Daoy (cell line): Measurements from ENCODE around the gene LAMC1. TPM values are rescaled to one million over a fixed set of nuclear protein-coding genes. Genes with fewer than 3 reads are reported as not detected.
A peak's percentile ranks its signal among the peaks of the same experiment; 100 is the strongest.
"Not testable (repeated sequence)": the region's sequence is repeated elsewhere in the genome, so short reads cannot be mapped to it uniquely, and the experiment has no call there.

Experiments used
- DNase-seq: peaks from one replicate; pipeline ENCODE4 v3.0.0-alpha.2; 2015; ENCODE audit warnings: low read depth
- total RNA-seq: library from RNA; depleted of rRNA; stranded (reverse); fragments of >200 nt; shearing (Covaris generic); gene quantifications from 2 replicates; pipeline ENCODE4 v1.2.3, GENCODE V29; 2014

The LAMC1 gene
- total RNA-seq, 1 experiment from 2014 or later, result 117 TPM

DNA sequence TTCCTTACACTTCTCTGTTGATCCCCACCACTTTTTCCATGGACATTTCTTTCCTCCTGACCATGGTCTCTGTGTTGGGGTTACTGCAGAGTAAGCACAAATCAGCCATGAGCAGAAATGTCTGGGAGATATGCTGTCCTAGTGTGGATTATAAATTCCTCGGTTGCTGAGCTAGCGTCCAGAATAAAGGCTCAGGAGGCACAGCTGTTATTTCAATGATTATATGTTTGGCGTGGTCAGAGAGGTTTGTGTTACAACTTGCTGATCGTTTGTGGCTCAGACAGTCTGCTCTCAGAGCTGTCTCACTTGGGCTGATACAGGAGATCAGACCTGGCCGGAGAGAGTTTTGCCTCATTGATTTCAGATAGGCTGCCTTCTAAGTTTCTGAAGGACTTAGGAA lies 125.4 kb downstream of the LAMC1 start:
- peak; percentile 22 for DNase-seq

DNA sequence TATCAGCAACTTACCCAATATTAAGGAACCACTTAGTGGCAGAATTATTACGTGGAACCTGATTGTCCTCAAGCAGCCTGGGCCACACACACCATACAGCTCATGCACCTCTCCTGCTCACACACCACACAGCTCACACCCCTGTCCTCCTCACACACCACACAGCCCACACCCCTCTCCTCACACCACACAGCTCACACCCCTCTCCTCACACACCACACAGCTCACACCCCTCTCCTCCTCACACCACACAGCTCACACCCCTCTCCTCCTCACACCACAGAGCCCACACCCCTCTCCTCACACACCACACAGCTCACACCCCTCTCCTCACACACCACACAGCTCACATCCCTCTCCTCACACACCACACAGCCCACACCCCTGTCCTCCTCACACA lies 126.1 kb downstream of the LAMC1 start:
- no peak for DNase-seq

- DNase-seq, result not testable (repeated sequence)
These were observed 126.8 kb downstream of the LAMC1 start for GRCh38 chr1:183150032-183150431.

DNA sequence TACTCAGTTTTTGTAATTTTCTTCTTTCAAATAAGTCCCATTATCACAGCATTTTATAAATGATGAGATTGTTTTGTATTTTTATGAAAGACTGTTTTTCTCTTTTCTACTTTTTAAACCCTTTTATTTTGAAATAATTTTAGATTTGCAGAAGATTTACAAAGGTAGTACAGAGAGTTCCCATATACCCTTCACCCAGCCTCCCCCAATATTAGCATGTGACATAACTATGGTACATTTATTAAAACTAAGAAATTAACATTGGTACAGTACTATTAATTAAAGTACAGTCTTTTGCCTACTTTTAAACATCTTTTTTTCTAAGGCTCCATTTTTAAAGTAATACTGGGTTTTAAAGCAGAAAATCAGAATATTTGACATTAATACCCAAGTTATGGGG lies 127.2 kb downstream of the LAMC1 start:
- DNase-seq, result no peak

- no peak for DNase-seq
These were observed 129.0 kb downstream of the LAMC1 start for GRCh38 chr1:183152180-183152579.

DNA sequence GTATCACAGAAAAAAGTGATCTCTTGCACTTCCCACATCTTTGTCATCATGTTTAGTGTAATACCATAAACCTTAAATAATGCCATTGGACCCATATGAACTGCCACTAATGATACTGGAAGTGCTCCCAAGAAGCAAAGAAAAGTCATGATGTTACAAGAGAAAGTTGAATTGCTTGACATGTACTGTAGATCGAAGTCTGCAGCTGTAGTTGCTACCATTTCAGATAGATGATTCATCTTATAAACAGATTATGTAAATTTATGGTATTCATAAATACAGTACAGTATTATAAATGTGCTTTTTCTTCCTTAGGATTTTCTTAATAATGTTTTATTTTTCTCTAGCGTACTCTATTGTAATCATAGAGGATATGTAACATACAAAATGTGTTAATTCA lies 132.7 kb downstream of the LAMC1 start:
- DNase-seq, result no peak

DNA sequence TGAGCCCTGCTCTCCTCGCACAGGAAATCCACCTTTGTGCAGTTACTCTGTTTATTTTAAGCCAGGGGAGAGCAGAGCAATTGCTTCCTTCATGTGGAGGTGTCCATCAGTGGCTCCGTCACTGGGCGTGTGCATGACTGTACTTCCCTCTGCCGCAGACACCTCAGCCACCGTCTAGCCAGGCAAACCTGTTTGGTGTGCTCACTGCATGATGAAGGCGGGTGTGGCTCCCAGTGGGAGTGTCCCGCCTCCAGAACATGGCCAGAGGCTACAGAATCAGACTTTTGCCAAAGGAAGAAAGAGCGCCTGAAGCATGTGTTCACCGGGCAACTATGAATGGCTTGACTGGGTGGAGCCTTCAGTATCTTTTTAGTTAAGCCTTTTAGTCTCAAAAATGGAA lies 136.7 kb downstream of the LAMC1 start:
- peak; percentile 92 for DNase-seq

- no peak for DNase-seq
These were observed 138.2 kb downstream of the LAMC1 start for GRCh38 chr1:183161391-183161790.

DNA sequence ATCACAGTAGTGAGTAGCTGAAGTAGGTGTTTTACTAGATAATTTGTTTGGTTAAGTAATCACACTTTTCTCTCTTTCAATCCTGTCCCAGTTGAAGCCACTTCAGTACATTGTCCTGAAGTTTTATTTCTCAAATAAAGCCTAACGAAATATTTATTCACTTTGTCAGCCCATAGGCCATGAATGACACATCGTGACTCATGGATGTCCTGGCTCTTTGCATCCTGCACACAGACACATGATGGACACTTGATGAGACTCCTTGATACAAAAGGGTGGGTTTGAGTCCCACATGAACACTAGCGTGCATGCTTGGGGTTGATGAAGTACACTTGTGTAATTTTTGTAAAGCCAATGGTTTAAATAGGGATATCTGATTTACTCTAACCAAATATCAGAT lies 140.1 kb downstream of the LAMC1 start:
- peak; percentile 96 for DNase-seq

DNA sequence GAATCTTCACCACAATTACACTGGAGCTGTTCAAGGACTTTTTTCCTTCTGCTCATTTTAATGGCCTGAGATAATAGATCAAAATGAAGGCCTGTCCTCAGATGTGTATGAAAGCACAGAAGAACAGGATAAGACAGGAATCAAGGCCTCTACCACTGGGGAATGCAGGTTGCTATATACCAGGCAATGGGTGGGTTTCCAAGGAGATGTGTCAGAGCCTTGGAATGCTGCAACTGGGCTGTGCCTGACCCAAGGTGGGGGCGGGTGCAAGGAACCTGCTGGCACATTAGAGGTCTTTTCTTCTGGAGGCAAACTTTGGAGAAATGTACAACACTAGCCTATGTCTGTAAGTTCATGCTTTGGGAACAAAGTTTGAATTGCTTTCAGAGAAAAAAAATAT lies 141.1 kb downstream of the LAMC1 start:
- DNase-seq, result peak; percentile 88

- DNase-seq, result peak; percentile 14
These were observed 141.7 kb downstream of the LAMC1 start for GRCh38 chr1:183164963-183165362.

DNA sequence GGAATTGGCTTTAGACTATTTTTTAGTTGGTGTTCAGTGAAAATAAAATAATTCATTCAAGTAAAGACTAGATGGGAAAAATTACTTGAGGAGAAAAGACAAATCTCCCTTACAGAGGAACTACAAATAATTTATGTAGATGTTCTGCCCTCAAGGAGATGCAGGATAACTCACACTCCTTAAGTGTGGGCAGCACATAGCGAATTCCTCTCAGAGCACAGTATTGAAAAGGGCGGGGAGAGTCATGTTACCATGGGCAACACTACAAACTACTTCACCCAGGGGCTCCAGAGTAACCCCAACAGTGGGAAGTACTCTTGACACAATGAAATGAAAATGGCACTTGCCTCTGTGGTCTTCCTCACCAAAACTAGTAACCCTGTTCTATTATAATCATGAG lies 142.2 kb downstream of the LAMC1 start:
- no peak for DNase-seq

DNA sequence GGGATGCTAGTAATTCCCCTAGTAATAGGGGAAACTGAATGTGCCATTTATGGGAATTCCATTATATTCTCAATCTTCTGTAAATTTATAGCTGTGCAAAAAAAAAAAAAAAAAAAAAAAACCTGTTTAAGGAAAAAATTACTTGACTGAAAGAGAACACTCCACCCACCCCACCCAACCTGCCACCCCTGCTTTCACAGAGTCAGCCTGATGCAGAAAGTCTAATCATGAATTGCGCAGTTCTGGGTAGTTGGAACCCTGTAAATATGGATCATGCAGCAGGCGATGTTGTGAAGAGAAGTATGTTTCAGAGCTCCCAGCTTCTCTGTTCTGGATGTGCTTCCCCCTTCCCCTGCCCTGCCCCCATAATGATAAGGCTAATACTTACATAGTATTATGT lies 143.2 kb downstream of the LAMC1 start:
- no peak for DNase-seq

DNA sequence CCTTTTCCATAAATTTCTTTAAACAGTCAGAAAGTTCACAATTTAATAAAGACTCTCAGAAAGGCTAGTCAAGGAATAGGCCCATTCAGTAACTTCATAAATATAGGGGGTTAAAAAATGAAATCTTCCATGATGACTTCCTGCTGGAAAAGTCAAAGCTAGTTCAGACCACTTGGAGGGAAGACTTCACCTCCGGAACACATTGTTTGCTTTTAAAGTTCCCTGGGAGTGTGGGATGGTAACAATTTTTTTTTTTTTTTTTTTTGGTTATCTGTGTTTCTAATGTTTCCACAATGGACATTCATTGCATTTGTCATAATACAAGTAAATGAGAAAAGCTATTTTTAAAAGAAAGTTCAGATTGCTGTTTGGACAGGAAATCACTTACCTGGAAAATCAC lies 144.5 kb downstream of the LAMC1 start:
- no peak for DNase-seq

- no peak for DNase-seq
These were observed 145.1 kb downstream of the LAMC1 start for GRCh38 chr1:183168308-183168707.

GRCh38 chr1:183173828-183174227 lies 150.6 kb downstream of the LAMC1 start:
- no peak for DNase-seq

DNA sequence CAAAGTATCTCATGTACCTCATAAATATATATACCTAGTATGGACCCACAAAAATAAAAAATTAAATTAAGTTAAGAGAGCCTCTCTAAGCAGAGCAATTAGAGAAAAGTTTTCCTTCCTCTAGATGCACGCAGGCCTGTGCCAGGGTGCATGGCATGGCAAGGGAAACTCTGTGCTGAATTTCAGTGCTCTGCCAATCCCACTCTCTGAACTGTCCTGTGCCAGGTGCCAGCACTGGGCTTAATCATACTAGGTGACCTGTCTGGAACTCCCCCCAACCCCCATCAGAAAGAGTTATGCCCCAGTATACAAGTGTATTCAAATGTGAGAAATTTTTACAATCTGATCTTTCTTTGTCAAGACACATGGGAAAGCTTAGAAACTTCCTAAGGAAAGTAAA lies 152.4 kb downstream of the LAMC1 start:
- no peak for DNase-seq

DNA sequence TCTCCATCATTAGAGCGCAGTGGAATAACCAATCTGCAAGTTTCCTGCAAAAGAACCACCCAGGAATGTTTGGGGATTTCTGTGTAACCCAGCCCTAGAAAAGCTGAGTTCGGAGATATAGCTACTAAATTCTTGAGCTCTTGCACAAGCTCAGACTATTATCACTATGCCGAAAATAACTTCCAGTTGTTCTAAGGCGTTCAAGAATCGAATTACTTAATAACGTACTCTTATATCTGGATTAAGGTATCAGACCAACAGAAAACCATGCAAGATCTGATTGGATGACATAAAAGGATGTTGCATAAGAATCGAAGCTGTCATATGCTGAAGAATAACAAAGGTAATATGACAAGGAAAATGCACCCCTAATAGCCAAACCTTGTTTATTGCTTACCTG lies 155.3 kb downstream of the LAMC1 start:
- DNase-seq, result no peak

DNA sequence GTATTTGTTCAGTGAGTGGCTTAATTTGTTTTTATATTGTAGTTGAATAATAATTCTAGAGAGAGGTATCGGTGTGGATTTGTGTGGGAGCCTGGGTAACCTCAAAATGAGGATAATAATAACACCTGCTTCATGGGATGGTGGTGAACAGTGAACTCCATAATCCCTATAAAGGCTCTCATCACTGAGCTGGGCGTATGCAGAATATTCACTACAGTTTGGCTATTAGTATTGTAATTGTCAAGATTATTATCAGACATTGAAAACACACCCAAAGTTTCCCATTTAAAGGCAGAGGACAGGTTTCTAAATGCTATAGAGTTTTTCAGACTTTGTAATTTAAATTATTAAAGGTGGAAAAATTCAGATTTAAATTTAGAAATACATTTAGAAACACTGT lies 155.8 kb downstream of the LAMC1 start:
- no peak for DNase-seq

GRCh38 chr1:183180218-183180617 lies 157.0 kb downstream of the LAMC1 start:
- peak; percentile 83 for DNase-seq

DNA sequence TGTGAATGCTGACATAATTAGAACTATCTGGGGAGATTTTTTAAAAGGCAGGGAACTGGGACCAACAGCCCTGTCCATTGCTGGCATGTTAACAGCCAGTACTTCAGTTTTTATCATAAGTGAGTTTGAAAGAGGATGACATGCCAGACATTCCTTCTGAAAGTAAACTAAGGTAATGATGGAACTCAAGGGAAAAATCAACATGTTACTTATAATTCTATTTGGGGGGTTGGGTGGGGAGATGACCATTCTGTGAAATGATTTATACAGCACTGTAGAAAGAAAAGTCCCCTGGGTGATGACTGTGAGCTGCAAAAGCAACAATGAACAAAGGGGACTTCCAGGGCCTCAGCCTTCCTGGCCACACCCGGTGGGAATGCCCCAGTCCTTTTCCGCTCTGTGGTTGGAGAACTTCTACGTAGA lies 157.4 kb downstream of the LAMC1 start:
- DNase-seq, result peak; percentile 96

GRCh38 chr1:183185941-183186490 lies 162.8 kb downstream of the LAMC1 start, which contains the start of gene LAMC2:
Gene LAMC2 (plus strand): TSS chr1:183186264. CDS start chr1:183186353, 89 bp downstream.
- DNase-seq, result no peak

GRCh38 chr1:183186841-183187240 lies 163.6 kb downstream of the LAMC1 start:
- no peak for DNase-seq

- no peak for DNase-seq
These were observed 165.0 kb downstream of the LAMC1 start for GRCh38 chr1:183188240-183188639.
